NT2/D1 (cell line): ENCODE measurements around the gene IPPK.

Source experiments
- SUZ12 ChIP-seq: IDR thresholded peaks from 2 replicates; pipeline ENCODE4 v1.6.1; 2011; ENCODE audit not compliant: insufficient read length, insufficient read depth; ENCODE audit errors: extremely low read depth
- YY1 ChIP-seq: IDR thresholded peaks from 2 replicates; pipeline ENCODE4 v1.6.1; 2011; ENCODE audit not compliant: insufficient read length, insufficient read depth

GRCh38 chr9:92592537-92592936, 77.4 kb downstream of the IPPK start:
- no peak for TF ChIP-seq YY1
- no peak for TF ChIP-seq SUZ12
